HS-27A (cell line): ENCODE data around the gene RNF13.

Experiments
- DNase-seq: peaks from one replicate; pipeline ENCODE4 v3.0.0-alpha.2; 2012; ENCODE audit warnings: low read depth, missing footprints

RNF13 gene

GRCh38 chr3:149998946-149999345 lies 185.9 kb downstream of the RNF13 start:
- DNase-seq, result no peak

DNA sequence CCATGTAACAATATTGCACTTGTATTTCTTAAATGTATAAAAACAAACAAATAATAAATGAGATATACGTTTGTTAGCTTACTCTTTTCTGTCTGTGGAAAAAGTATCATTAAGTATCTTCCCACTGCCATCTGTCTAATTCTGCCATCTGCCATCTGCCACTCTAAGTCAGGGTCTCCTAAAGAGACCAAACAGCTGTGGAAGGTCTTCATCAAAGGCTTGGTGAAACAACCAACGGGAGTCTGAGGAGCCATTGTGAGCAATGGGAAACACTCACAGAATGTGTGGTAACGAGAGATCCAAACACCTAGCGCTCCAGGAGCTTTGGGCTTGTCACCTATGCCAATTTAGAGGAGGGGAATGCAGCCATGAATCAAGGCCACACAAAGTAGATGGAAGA lies 186.4 kb downstream of the RNF13 start:
- DNase-seq, result no peak

DNA sequence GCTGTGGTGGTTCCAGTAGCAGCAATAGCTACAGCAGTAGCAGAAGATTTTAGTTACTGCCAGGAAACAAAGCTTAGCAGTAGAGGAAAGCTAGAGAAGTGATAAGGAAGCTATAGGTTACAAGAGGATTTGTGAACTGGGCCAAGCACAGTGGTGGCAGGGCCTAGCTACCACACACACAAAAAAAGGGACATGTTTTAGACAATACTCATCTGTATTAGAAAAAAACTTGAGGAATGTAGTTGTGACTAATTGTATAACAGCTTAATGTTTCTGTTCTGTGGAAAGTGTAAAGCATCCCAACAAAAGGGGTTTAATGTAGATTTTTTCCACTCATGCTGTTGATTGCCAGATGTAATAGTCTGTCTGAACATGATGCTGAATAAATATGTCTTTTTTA lies 187.6 kb downstream of the RNF13 start:
- no peak for DNase-seq

DNA sequence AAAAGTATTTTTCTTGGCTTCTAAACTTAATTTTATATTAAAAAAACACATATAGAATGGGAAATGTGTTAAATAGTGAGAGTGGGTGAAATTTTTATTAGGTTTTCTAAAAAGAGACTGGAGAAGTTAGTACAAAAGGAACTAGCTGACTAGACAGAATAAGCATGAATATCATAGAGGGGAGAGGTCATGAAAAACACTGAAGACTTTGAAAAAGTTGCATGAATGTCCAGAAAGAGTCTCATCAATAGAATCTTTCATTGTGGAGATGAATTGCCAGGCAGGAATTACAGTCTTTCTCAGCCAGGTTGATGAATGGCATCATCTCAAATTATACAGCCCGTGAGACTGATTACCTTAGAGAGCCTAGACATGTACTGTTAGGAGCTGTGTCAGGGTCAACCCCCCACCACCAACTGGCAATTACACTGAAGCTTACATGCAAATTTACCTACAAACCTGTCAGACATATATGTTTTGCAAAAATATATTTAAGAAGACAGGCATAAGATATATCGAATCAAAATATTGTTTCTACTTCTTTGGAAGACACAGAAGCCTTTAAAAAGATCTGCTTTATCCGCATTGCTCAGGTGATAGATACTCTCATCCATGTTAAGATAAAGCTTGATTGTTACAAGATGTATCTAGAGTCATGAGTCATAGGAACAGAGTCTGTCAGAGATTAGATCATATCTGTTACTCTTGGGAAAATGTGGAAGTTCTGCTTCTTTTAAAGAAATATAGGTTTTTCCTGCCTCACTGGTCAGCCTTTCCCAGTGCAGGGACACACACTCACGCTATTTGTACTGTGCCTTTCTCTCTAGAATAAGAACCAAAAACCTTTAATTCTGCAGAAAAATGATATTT lies 192.5 kb downstream of the RNF13 start:
- DNase-seq, result no peak

DNA sequence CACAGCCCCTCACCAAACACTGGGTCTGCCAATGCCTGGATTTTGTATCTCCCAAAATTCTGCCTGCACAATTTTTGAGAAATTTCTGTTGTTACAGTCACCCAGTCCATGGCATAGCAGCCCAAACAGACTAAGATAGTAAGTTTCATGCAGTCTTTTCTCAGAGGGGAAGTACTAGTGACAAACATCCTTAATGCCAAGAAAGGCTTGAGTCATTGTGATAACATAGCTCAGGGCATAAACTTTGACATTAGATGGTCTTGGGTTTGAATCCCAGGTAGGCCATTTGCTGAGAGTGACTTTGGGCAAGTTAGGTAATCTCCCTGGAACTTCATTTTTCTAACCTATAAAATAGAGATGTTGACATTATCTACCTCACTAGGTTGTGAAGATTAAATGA lies 193.8 kb downstream of the RNF13 start:
- DNase-seq, result no peak
